HG03354 (cell line): ENCODE results near the gene PKP1.

Source experiments
- ATAC-seq: cut with Tn5 transposase; IDR thresholded peaks from one replicate; pipeline ENCODE4 v1.9.1; 2021; ENCODE audit warnings: mild to moderate bottlenecking; ENCODE audit not compliant: unreplicated experiment, poor library complexity, severe bottlenecking

Gene PKP1

GRCh38 chr1:201302163-201303152, 19.2 kb downstream of the PKP1 start:
- ATAC-seq: no peak

GRCh38 chr1:201304126-201304525, 20.8 kb downstream of the PKP1 start:
- ATAC-seq: no peak

DNA sequence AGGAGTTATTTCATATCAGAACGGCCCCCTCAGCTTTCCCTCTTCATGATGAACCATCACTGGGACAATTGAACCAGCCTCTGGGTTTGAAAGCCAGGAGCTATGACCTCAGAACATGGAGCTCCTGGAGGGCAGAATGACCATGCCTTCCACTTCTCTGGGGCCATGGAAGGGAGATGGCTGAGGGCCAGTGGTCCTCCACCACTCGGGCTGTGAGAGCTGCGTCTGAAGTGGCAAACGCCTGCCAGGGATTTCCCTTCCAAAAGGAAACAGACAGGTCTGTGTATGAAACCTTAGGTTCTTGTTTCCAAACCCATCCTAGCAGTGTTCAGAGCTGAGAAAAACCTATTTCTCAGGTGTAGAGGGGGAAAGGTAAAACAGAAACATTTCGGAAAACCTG, 22.5 kb downstream of the PKP1 start:
- ATAC-seq: no peak

GRCh38 chr1:201307231-201307630, 23.9 kb downstream of the PKP1 start:
- ATAC-seq: no peak

GRCh38 chr1:201307760-201308499, 24.6 kb downstream of the PKP1 start:
- no peak for ATAC-seq

DNA sequence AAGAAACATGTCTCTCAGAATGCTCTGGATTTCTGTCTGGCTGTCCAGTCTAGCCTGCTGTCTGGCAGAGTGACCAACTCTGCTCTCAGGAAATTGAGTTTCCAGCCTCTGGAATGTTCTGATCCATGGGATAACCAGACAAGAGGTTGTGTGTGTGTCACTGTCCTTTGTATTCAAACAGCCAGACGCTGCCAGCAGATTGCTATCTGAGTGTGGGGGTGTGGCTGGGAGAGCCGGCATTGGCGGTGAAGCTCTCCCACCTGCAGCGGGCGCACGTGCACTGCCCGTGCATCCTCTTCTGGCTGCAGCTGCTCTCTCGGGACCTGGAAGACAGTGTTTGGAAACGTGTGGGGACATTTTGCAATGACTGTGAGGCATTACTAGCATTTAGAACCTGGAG, 26.1 kb downstream of the PKP1 start:
- no peak for ATAC-seq

DNA sequence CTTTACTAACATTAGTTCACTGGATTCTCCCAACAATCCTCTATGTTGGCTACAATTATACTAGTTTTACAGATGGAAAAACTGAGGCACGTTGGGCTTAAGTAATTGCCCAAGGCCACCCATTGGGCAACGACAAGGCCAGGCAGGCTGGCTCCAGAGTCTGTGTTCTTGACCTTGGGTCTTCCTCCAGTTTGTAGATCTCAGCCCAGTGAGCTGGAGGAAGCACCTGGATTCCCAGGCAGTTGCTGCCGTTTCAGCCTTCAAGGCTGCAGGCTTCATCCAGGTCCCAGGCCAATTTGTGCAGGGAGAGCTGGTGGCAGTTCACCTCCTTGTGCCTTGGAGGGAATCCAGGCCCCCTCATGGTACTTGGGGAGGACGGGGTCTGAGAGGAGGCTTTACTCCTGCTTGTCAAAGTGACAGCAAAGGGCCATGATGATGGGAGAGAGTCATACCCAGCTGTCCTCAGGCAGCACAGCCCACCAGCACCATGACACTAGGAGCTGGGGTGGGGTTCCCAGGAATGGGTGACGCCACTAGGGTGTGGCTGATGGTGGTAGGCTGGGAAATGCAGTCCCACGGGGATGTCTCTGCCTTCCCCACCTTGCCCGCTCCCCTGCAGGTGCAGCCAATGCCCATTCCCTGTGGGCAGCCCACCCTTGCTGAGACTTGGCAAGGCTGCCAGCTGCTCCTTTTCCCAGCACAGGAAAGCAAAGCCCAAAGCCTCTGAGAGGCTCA, 27.1 kb downstream of the PKP1 start:
- no peak for ATAC-seq

DNA sequence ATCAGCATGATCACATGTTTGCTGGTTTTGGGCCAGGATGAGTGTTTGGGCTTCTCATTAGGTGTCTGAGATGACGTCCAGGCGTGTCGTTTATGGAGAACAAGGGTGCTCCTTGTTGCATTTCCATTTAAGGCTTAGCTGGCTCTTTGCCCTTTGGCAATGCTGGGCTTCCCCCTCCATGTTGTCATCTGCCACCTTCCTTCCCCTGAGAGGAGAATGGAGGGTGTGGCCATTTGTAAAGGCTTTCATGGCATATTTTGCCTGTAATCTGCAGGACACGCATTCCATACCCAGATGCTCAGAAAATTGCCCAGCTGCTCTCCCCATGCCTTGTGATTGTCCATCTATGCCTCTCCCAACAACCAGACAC, 27.7 kb downstream of the PKP1 start:
- no peak for ATAC-seq

DNA sequence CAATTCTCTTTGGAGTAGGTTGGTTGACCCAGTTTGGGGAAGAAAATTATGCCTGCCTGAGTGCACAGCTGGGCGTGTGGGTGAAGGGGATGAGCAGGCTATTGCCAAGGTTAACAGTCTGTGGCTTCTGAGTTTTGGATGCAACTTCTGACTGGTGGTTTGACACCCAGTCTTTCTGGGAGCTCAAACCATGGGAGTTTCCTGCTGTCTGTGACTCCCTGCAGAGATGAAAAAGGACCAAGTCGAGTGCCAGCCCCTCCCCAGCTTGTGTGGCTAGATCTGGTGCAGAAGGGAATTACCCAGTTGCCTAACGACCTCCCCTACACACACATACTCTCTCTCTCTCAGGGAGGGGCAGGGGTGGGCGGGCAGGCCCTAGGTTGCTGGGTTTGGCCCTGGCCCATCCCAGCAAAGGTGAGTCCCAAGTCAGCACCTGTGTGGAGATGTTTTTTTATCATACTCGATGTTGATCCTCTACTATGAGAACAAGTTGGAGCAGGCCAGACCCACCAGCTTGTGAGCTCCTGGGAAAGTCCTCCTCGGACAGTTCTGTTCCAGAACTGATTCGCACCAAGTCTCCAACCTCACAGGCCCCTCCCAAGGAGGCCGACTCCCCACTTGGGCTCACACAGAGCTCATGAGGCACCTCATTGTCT, 28.2 kb downstream of the PKP1 start:
- ATAC-seq: no peak

DNA sequence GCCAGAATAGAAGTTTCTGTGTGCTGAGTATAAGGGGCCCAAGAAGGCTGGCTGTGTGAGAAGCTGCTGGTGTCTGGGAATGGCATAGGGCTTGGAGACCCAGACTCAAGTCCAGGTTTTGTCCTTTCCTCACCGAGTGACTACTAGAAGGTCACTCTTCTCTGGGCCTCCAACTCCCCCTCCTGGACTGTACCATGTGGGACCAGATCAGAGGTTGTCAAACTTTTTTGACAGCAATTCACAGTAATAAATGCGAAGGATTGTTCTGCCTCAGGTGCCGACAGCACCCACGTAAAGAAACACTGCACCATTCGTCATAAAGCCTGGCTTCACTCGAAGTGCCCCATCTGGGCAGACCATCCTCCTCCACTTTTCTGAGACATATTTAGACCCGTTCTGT, 29.0 kb downstream of the PKP1 start:
- no peak for ATAC-seq

- ATAC-seq: no peak
Measured at GRCh38 chr1:201313086-201313485, 29.8 kb downstream of the PKP1 start.

DNA sequence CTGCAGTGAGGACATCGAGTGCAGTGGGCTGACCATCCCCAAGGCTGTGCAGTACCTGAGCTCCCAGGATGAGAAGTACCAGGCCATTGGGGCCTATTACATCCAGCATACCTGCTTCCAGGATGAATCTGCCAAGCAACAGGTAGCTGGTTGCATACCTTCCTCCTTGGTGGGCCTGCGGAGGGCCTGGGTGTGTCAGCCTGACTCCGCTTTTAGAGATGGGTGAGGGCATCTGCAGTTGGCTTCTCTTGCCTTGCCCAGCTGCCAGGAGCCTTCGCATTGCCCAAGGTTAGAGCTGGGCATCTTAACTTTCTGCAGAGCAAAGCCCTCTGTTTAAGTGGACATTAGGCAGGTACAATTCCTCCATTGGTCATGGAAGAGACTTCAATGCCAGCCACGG, 33.2 kb downstream of the PKP1 start:
- ATAC-seq: no peak

GRCh38 chr1:201317551-201317950, 34.2 kb downstream of the PKP1 start:
- ATAC-seq: no peak

GRCh38 chr1:201318504-201319340, 35.4 kb downstream of the PKP1 start:
- no peak for ATAC-seq

DNA sequence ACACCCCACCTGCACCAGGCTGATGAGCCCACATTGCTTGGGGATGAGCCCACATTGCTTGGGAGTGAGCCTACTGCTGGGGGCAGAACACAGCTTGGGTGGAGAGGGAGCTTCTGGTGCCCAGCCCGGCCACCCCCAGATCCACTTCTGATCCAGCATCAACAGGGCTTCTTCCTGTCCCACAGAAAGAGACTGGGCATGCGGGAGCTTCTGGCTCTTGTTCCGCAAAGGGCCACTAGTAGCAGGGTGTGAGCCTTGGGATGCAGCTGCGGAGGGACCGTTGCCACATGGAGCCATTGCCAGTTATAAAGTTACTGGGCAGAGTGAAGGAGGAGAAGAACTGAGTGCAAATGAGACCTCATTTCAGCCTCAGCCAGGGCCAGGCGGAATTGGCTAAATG, 36.3 kb downstream of the PKP1 start:
- ATAC-seq: no peak

- ATAC-seq: no peak
Measured at GRCh38 chr1:201320168-201320788, 37.0 kb downstream of the PKP1 start.

DNA sequence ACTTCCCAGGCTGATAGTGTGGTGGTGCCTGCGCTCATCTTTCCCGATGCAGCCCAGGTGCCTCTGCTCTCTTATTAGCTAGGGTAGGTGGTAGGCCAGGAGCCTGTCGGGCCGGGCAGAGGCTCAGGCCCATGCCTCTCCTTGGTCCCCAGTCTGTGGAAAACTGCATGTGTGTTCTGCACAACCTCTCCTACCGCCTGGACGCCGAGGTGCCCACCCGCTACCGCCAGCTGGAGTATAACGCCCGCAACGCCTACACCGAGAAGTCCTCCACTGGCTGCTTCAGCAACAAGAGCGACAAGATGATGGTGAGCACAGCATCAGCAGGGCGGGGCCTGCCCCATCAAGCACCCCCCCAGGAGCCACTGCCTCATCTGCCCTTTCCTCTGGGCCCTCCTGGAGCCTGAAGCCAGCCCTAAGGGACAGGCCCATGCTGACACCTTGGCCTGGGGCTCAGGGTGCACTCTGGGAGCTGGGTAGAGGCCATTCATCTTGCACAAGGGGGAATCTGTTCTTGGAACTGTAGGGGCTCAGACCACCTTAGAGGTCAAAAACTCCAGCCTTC, 38.6 kb downstream of the PKP1 start:
- ATAC-seq: no peak
